Bronchial smooth muscle cell (primary cell): ENCODE results near the gene GTSF1L. TPM values are rescaled to one million over a fixed set of nuclear protein-coding genes. Genes with fewer than 3 reads are reported as not detected.

ENCODE experiments used
- total RNA-seq: library from RNA; depleted of rRNA; stranded (reverse); fragments of >200 nt; gene quantifications from 2 replicates; pipeline ENCODE4 v1.2.1, GENCODE V29; 2014

GTSF1L gene
- total RNA-seq = not detected in 2 replicates

DNA sequence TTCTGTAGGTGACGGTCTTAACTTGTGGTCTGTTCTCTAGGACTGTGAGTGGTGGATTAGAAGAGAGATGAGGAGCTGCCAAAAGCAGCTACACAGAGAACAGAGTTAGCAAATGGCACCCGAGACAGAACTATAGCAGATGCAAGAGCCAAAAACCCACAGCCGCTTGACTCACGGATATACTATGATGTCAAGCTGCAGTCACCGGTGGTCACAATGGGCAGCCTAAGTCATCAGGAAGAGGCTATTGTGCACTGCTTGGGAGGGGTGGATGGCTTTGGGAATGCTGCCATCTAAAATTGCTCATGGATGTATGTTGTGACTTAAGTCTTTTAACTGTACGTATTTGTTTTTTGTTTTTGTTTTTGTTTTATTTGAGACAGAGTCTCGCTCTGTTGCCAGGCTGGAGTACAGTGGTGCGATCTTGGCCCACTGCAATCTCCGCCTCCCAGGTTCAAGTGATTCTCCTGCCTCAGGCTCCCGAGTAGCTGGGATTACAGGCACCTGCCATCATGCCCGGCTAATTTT, at the start of gene GTSF1L:
Gene GTSF1L (minus strand): TSS at position 192 of the 528 bp plus-strand sequence. CDS start 308 bp downstream, outside the sequence.

Other genes starting within 250 kb of the GTSF1L start
- gene L3MBTL1, start 219.3 kb downstream of the GTSF1L start, total RNA-seq = 2.0 and 5.1 TPM in 2 replicates
- 0.43 TPM in 1 of 2 replicates, not detected in the other for gene SGK2, start 168.0 kb downstream of the GTSF1L start, total RNA-seq
- gene IFT52, start 136.1 kb downstream of the GTSF1L start, total RNA-seq = 47.6 and 61.9 TPM in 2 replicates
- gene MYBL2, start 59.9 kb downstream of the GTSF1L start, total RNA-seq = 0.09 and 0.47 TPM in 2 replicates
- gene TOX2, start 187.8 kb upstream of the GTSF1L start, total RNA-seq = 1.6 and 1.7 TPM in 2 replicates